NCI-H69 (cell line): ENCODE results near the gene GMEB2.

Experiments used
- DNase-seq: peaks from one replicate; lab custom pipeline; 2025; lab: John Stamatoyannopoulos, UW

The GMEB2 gene

DNA sequence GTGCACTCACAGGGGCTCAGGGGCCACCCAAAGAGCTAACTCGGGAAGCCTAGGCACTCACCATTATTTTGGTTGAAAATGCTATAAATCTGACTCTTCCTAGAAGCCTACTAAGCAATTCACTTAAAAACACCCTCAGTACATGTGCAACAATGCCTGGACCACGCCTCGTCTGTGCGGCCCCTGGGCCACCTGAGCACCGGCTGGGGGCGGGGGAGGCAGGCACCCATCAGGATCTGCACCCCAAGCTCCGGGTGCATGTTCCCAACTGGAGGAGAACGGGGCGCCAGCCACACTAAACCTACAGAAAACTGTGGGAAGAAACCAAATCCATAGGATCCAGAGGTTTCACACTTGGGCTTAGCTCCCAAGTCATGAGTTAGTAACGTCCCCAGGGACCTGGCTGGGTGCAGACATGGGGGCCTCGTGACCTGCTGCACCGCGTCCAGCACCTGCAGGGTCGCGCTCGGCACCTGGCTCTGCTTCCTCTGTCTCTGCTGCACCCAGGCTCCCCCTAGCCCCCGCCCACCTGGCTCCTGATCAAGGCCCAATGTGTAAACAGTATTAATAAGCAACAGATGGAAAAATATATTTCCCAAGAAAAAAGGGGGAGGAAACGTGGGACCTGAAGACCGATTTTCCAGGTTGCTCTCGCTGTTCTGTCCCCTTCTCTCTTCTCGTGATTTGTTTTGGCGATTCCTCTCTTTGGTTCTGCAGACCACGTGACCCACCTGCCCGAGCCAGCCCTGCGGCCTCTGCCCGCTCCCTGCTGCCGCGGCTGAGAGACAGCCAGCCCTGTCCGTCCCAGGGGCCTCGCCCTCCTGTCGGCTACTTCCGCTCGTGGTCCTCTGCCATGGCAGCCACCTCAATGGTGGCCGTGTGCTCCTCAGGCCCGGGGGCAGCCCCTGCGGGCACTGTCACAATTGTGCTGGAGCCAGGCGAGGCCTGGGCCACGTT is 37.4 kb downstream of the GMEB2 start:
- no peak for DNase-seq

DNA sequence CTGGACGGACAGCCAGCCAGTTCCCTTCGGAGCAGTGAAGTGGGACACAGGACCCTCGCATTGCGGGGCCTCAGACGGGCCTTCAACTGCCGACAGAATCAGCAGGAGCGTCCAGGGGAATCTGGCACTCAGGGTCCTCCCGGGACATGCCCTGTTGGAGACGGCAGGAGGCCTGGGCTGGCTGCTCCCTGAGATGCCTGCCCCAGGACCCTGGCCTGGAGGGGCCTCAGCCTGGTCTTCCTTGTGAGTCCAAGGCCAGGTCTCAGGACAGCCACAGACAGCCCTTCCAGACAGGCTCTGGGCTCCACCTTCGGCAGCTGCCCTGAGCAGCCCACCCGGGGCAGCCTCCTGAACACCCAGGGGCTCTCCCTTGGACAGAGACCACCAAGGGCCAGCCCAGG is 38.3 kb downstream of the GMEB2 start:
- DNase-seq: no peak

DNA sequence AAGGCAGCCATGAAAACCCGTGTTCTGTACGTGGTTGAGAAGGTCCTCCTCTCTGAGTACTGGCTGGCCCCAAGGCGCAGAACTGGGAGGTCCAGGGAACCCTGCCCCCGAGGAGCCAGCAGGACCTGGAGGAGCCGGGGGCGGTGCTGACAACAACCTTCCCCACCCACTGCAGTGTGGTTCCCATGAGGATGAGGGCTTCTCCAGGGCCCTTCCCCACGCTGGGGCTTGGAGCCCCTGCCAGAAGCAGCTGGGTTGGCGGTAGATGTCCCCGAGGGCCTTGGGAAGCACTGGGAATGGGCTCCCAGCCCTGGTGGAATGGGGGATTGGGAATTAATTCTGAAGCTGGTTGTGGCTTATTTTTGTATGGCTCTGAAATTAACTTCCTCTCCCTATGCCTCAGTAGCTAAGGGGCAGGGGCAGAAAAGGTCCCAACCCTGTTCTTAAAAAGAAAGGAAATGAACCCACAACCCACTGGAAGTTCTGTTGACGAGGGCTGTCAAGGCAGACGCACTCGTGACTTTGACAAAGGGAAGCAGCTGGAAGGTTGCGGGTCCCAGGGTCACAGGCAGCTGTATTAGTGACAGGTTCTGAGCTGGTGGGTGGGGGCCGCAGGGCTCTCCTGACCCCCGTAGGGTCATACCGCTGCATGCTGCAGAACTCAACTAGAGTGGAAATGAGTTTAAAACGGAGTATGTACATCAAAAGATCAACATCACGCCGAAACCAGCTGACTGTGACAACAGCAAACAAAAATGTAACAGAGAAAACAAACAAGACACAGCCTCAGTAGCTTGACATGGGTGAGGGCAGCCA is 38.9 kb downstream of the GMEB2 start:
- DNase-seq: no peak

DNA sequence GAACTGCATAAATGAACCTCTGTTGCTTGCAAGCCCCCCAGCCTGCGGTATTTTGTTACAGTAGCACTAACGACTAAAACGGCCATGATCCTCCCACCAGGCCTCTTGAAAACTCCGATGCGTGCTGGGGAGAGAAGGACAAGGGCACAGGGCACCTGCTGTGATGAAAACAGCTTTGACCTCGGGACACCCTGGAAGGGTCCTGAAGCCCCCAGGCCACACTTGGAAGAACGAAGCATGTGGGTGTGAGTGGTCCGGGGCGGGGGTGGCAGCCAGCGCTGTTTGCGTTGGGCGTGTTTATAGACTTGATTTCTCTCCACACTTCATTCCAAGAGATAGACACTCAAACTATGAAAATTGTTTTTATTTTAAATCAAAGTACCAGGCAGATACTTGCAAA is 39.6 kb downstream of the GMEB2 start:
- no peak for DNase-seq

DNA sequence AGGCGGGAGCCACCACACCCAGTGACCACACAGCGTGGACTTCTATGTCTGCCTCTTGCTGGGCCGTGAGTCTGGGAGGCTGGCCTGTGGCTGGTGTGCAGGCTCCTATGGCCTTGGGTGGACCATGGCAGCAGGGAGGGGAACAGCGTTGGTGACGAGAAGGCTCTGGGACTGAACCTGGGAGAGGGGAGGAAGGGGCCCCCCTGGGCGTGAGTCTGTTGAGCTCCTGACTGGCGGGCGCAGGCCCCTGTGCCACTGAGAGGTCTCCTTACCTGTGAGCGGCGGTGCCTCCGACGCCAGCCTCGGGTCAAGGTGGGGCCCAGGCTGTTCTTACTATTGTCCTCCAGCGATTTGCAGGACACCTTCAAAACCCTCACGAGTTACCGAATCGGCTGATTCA is 40.1 kb downstream of the GMEB2 start:
- DNase-seq: no peak

DNA sequence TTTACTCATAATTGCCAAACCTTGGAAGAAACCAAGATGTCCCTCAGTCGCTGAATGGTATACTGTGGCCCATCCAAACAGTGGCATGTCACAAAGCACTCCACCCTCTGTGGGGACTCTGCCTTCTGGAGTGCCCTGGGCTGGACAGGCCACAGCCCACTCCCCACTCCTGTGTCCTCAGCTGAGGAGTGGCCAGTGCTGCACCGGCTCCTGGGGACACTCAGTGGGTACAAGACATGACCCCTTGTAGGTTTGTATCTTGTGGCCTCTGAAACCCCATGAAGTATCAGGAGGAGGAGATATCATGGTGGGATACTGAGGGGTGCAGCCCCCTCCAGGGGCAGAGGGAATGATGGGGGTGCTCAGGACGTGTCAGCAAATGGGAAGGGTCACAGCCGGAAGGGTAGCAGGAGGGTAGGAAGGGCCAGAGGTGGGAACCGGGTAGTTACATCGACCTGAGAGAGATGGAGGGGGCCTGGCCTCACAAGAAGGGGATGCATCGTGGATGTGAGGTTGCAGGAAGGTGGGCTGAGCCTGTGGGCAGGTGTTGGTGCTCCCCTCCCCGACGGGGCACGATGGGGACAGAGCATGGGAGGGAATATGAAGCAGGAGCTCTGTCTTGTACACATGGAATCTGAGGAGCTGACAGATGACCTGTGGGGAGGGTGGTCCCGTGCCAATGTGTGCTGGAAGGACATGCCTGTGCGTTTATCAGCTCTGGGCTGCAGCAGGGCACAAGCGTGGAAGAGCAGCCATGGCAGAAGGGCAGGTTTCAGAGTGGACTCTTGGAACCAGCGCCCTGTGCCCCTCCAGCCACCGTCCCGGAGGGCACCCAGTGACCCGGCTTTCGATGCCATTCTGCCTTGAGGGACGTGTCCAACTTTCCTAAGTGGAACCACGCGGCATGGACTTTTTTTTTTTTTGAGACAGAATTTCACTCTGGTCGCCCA is 41.0 kb downstream of the GMEB2 start:
- no peak for DNase-seq

DNA sequence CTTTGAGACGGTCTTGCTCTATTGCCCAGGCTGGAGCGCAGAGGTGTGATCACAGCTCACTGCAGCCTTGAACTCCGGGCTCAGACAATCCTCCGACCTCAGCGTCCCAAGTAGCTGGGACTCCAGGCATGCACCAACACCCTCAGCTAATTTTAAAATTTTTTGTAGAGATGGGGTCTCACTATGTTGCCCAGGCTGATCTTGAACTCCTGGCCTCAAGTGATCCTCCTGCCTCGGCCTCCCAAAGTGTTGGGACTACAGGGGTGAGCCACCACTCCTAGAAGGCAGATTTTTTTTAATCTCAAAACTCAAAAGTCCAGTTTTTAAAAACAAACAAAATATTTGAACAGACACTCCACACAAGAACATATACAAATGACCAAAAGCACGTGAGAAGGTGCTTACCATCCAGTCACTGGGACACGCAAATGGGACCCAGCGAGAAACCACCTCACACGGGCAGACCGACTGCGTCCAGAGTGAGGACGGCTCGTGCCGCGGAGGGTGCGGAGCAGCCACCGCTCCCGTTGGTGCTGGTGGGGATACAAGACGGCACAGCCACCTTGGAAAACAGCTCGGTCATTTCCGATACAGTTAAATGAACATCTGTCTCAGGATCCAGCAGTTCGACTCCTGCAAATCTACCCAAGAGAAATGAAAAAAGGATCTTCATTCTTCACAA is 44.4 kb downstream of the GMEB2 start:
- no peak for DNase-seq

DNA sequence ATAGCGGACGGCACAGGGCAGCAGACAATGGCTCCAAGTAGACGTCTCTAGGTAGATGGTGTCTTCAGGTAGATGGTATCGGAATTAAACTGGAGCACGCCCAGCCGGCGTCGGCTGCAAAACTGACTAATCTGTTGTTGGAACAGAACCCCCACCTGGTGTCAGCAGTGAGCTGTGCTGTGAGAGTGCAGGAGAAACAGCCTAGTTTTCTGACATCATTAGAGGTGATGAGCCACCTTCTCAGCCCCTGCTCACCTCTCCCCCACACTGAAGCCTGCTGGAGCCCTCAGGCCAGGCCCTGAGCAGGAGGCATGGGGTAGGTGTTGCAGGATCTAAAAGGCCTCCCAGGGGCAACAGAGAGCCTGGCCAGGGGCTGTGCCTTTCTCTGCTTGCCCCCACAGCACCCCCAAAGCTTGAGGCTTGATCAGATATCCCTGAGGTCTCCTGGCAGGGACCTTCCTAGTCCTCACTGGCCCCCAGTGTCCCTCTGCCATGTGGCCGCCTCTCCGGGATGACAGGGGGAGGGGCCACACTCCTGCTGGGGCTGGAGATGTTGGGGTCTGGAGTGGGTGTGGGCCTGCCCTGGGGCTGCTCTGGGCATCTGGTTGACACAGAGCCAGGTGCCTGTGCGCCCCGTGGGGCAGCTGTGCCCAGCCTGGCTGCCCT is 46.0 kb downstream of the GMEB2 start:
- peak; percentile 9 for DNase-seq

DNA sequence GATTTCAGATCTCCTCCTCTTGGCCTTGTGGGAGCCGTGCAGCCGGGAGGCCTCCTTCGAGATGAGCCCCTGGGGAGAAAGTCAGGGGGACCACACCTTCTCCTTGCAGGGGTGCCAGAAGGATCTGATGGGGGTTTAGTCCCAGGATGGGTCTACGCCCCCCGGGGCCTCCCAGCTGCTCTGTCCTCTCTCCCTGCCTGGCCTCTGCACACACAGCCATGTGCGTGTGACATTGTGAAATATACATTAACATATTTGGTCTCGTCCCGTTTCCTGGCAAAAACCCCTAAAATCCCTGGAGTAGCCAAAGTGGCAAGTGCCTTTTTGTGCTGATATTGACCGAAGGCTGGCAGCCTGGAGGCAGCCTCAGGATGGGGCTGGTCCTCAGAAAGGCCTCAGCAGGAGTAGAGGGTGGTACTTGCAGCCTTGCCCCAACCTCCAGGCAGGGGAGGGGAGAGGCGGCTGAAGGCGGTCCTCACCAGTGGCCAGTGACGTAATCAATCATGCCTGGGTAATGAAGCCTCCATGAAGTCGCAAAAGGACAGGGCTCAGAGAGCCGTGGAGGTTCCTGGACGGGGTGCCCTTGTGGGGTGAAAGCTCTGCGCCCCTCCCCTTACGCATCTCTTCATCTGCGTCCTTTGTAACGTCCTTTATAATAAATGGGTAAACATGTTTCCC is 47.7 kb downstream of the GMEB2 start:
- DNase-seq: no peak

DNA sequence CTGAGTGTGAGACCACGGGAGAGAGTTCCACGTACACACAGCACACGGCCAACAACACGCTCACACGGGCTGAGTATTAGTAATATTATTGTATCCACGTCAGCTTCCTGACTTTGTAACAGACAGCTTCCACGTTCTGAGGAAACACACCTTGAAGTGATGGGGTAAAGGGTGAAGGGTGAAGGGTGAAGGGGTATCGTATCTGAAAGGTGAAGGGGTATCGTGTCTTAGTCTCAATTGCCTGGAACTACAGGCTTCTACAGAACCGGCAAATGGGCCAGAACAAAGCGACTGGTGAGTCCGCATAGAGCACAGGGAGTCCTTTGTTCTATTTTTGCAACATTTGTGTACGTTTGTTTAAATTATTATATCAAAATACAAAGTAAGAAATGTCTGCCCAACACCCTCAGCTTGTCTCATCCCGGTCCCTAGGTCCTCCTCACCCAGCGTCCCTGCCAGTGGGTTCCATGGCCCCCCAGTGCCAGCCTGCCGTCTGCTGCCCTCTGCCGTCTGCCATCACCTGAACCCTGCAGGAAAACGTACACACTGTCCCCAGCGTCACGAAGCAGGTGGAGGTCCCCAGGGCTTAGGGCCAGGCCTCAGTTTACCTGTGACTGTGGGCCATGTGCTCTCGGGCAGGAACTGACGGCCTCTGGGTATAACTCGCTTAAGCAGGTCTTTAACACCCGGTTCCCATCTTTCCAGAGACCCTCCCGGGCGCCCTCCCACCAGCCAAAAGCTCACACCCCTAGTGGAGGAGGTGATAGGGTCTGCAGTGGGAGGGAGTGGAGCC is 48.5 kb downstream of the GMEB2 start:
- peak; percentile 21 for DNase-seq

DNA sequence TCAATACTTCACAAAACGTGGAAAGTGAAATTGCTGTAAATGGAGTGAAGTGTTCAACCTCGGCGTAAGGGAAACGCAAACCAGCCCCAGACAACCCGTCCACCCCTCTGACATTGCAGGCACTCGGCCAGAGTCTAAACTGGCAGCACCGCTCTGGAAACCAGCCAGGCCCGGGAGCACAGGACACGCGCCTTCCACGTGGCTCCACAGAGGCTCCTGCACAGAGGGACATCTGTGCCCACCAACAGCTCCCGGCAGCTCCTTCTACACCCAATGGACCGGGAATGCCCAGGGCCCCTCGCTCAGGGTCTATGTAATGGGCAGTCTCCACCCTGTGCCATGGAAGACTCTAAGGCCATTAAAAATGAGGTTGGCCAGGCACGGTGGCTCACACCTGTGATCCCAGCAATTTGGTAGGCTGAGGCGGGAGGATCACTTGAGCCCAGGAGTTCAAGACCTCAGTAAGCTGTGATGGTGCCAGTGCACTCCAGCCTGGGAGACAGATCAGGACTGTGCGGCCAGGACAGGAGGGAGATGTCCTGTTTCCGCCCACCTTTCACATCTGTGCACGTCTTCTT is 49.5 kb downstream of the GMEB2 start:
- DNase-seq: no peak

DNA sequence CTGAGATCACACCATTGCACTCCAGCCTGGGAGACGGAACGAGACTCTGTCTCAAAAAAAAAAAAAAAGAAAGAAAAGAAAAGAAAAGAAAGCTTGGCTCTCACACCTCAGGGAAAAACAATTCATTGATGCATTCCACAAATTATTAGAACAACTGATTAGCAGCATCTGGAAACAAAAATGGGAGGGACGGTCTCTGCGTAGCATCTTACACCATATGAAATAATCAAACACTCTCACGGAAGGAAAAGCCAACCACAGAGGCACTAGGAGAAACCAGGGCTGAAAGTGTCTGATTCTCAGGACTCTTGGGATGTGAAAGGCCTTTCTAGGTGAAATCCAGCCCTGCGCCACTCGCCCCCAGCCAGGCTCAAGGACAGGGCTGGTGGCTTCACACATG is 50.6 kb downstream of the GMEB2 start:
- DNase-seq: no peak

DNA sequence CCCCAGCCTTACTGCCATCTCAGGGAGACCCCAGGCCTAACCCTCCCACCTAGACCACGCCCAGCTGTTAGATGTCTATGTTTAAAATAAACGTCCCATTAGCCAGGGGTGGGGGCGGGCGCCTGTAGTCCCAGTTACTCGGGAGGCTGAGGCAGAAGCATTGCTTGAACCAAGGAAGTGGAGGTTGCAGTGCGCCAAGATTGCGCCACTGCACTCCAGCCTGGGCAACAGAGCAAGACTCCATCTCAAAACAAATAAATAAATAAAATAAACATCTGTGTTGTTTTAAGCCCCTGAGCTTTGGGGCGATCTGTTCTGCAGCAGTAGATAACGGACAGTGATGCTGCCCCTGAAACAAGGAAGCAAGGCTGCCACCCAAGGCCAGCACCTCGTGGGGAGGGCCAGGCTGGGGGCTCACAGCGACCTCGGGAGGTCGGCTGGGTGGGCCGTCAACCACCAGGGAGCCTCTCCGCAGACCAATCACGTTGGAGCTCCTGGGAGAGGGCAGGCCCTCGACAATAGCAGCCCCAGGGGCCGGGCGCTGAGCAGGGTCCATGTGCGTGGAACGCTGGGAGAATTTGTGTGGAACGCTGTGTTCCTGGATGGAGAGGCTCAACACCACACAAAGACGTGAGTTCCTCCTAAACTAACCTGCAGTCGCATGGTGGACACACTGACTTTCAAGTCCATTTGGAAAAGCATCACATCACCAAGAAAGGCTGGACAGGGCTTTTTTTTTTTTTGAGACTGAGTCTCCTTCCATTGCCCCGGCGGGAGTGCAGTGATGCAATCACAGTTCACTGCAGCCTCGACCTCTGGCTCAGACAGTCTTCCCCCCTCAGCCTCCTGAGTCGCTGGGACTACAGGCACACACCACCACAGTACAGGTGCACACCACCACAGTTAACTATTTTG is 51.8 kb downstream of the GMEB2 start:
- no peak for DNase-seq

DNA sequence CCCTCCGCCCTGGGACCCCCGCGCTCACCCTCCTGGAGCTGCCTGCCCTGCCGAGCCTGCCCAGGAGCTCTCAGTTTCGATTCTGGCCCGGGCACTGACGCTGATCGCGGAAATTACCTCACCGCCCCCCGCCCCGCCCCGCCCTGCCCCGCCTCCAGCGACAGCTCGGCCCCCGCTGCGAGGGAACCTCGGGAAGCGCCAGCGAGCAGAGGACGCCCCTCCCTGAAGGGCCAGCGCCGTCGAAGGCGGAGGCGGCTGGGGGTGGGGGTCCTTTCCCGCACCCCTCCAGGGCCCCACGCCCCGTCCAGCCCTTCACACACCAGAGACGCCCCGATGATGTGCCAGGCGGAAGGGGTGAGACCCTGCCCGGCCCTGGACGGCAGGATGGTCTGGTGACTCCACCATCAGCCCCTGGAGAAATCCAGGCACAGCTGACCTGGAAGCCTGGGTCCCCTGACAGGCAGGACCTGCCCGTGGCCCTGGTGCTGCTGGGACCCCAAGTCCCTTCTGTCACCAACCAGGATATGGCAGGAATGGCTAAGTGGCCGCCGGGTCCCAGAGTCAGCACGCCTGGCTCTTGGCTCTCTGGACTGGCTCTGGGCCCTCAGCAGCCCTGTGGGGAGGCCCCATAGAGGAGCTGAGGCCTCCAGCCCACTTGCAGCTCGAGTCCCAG is 52.6 kb downstream of the GMEB2 start, which contains the start of gene HELZ2:
HELZ2 (minus strand) TSS at position 84 of the 673 bp plus-strand sequence. CDS start 1,854 bp downstream, outside the sequence.
- peak; percentile 79 for DNase-seq

DNA sequence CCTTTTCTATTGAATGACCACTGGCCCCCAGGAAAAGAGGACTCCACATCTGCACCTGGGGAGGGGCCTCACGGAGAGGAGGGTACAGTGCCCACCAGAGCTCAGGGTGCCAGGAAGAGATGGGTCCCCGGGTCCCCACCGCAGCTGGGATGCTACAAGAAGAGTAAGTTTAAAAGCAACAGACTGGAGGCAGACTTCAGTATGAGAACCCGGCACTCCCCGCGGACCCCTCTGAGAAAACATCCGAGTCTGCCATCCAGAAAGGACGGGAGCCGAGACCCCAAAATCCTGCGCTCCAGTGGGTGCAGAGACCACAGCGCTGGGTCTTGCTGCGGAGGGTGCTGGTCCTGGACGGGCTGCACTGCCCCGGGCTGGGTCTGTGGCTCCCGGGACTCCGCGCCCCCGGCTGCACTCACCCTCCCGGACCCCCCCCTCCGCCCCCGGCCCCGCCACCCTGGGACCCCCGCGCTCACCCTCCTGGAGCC is 53.2 kb downstream of the GMEB2 start:
- DNase-seq: no peak

DNA sequence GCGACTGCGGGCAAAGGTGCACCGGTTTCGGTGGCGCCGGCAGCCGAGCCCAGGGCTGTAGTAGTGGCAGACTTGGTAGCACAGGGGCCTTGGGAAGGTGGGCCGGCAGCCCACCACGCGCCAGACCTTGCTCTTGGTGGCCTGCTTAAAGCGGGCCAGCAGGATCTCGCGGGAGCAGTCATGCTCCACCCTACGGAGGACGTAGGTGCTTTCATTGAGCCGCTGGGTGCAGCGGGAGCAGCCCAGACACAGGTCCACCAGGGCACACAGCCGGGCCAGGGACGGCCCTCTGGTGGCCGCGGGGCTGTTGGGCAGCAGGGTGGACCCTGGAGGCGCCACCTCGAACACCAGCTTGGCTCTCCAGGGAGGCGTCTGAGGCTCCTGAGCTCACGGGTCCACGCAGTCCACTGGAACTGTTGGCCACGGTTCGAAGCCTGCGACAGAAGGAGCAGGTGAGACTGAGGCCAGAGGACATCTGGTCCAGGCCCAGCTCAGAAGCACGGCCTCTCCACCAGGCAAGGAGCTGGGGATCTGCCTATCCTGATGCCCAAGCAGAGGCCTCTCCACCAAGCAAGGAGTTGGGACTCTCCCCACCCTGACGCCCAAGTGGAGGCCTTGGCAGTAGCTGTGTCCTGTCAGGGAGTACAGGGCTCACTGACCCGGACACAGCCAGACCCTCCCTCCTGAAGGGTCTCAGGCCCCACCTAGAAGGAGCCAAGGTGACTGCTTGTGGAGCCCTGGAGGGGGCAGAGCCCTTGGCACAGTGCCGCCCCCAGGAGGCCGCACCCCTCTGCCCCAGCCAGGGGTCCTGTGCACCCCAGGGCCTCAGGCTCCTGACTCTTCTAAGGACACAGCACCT is 53.9 kb downstream of the GMEB2 start:
- no peak for DNase-seq
